ENCODE results near the gene LRRFIP1.

LRRFIP1 gene

DNA sequence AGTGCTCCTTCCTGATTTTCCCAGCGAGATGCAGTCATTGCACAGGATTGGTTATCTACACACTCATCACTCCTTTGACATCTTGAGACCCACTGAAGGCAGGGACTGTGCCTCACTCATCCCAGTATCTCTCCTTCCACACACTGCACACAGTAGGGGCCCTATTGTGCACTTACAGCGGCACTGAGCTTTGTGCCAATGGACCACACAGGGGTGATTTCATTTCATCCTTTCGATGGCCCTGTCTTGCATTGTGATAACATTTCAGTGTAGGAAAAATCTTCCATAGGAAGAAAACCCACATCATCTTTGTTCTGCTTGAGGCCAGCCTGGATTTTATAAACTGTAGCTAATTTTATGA, 11.0 kb upstream of the LRRFIP1 start:
- H3K4me3 ChIP-seq (ENCODE audit: low read depth, low read length), result no peak overlapping the region
- DNase-seq (ENCODE audit: low read depth), result no peak
- TF ChIP-seq, protein P1, sequence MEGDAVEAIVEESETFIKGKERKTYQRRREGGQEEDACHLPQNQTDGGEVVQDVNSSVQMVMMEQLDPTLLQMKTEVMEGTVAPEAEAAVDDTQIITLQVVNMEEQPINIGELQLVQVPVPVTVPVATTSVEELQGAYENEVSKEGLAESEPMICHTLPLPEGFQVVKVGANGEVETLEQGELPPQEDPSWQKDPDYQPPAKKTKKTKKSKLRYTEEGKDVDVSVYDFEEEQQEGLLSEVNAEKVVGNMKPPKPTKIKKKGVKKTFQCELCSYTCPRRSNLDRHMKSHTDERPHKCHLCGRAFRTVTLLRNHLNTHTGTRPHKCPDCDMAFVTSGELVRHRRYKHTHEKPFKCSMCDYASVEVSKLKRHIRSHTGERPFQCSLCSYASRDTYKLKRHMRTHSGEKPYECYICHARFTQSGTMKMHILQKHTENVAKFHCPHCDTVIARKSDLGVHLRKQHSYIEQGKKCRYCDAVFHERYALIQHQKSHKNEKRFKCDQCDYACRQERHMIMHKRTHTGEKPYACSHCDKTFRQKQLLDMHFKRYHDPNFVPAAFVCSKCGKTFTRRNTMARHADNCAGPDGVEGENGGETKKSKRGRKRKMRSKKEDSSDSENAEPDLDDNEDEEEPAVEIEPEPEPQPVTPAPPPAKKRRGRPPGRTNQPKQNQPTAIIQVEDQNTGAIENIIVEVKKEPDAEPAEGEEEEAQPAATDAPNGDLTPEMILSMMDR (conservative IDR thresholded peaks at IDR 0.05; ENCODE audit: low read depth, low read length), result no peak

DNA sequence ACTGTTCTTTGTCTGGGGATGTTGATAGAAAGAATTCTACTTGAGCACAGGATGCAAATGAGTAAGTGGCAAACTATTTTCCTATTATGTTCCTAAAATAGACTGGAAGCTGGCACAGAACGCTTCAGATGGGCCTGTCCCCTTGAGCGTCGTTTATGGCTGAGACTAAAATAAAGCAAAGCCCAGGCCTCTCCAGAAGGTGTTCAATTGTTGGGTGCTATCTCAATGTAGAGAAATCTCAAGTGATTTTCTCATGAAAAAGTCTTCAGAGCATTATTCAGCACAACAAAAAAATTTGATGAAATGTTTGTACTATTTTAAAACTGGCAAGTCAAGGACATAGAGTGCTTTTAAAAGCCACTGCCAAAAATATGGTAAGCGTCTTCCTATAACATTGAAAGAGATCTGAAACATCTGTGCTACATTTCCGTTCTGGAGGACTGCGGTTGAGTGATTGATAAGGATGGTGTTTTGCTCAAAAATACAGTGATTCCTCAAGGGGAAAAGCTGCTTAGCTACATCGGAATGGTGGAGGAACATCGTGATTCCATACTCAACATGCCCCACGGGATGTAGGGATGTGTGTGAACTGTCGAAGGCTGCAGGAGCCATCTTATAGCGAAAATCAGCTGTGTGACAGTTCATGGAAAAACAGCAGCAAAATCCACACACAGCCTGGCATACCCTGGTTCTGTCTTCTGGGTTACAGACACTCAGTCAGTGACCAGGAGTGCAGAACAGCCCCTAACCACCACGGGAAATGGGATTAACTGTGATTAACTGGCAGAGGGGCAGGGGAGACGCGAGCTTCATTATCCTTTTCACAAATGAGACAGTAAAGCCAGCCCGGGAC, 10.4 kb upstream of the LRRFIP1 start:
- no peak overlapping the region for H3K4me3 ChIP-seq (ENCODE audit: low read depth, low read length)
- TF ChIP-seq, protein P1 (conservative IDR thresholded peaks at IDR 0.05; ENCODE audit: low read depth, low read length), result no peak
- peak; percentile 60 for DNase-seq (ENCODE audit: low read depth)

DNA sequence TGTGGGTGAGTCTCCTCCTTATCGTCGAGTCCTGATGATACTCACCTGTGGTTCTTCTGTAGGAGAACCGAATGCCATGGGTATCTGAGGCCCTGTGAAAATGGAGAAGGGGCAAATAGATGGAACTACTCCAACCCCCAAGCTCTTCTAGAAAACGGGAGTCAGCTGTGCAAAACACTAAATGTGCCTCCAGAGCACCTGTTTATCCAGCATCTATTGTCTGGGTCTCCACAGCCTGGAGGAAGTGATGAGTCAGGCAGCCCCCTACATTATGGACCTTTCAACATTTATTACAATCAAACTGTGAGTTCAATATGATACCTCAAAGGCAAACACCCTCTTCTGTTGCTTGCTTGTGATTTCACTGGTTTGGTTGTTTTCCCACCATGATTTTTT, 9.8 kb upstream of the LRRFIP1 start:
- TF ChIP-seq, protein P1 (conservative IDR thresholded peaks at IDR 0.05; ENCODE audit: low read depth, low read length), result no peak
- no peak overlapping the region for H3K4me3 ChIP-seq (ENCODE audit: low read depth, low read length)
- no peak for DNase-seq (ENCODE audit: low read depth)

DNA sequence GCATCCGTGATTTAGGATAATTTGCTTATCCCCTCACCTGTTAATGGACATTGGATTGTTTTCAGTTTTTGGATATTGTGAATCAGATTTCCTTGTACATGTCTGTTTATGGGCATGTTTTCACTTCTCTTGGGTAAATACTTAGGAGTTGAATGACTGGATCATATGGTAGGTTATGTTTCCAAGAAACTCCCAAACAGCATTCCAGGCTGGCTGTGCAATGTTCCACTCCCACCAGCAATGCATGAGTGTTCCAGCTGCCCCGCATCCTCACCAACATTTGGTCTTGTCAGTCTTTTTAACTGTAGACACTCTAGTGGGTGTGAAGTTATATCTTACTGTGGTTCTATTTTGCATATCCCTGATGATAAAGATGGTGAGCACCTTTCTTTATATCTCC, 8.9 kb upstream of the LRRFIP1 start:
- TF ChIP-seq, protein P1 (conservative IDR thresholded peaks at IDR 0.05; ENCODE audit: low read depth, low read length), result no peak
- no peak for DNase-seq (ENCODE audit: low read depth)
- H3K4me3 ChIP-seq (ENCODE audit: low read depth, low read length), result no peak overlapping the region

DNA sequence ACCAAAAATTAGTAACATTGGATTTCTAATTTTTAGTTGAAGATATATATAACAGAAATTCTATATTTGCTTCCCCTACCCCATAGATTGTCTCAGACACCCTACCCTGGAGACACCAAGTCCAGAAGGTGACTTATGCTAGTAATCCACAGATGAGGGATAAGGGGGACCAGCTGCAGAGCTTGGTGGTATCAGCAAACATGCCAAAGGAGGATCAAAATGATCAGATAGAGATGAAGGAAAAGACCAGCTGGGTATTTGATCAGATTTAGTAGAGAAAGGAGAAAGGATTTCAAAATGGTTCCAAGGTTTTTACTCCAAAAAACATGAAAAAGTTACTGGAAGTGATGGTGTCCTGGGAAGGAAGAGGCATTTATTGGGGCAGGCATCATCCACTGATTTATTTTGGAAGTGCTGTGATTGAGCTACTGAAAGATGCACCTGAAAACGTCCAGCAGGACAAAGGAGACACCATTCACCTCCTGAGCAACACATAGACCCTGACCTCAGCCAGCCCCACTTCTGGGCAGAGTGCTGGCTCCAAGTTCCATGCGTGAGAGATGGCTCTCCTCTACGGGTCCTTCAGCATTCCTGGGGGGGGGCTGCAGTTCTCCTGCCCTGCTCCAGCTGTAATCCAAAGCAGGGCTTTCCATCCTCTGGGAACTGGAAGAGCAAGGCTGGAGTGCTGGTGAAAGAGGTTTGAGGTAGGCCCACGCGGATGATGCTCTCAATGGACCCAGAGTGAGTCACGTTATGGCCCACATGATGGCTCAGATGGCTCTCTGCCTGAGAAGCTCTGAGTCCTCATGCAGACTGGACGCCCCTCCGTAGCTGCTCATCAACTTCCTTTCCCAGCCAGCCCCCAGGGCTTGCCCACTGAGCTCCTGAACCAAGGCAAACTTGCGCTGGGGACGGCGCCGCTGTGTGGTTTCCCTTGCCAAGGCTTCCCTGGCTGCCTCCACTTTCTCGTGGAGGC, 3.7 kb upstream of the LRRFIP1 start:
- no peak for DNase-seq (ENCODE audit: low read depth)
- TF ChIP-seq, protein P1 (conservative IDR thresholded peaks at IDR 0.05; ENCODE audit: low read depth, low read length), result no peak
- H3K4me3 ChIP-seq (ENCODE audit: low read depth, low read length), result no peak overlapping the region

DNA sequence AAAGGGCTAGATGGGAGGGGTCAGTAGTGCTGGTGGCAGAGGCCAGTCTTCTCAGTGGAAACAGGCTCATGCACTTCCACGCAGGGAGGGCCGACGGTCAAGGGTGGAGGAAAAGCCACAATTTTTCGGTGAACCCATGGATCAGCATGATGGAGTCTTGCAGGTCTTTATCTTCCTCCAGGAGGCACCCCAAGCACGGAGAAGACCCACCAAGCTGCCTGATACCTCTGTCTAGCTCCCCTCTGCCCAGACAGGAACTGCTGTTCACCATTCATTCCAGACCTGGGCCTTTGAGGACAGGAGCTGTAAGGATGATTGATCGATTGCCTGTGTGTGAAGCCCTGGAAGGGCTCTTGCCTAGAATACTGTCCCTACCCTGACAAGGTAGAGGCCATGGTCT, 2.8 kb upstream of the LRRFIP1 start:
- TF ChIP-seq, protein P1 (conservative IDR thresholded peaks at IDR 0.05; ENCODE audit: low read depth, low read length), result peak; percentile 26
- no peak for DNase-seq (ENCODE audit: low read depth)

More for the DNA sequence above, 2.8 kb upstream of the LRRFIP1 start:
- H3K4me3 ChIP-seq (ENCODE audit: low read depth, low read length), result no peak overlapping the region
